IPS-NIHi11 (cell line): ENCODE results near the gene CDK7.
"Not testable (repeated sequence)": the region's sequence is repeated elsewhere in the genome, so short reads cannot be mapped to it uniquely, and the experiment has no call there.

ENCODE experiments used
- DNase-seq: peaks from one replicate; pipeline ENCODE4 v3.0.0; 2012; ENCODE audit warnings: mixed read lengths, low spot score

CDK7 gene

GRCh38 chr5:69237877-69238276 lies 3.2 kb downstream of the CDK7 start:
- no peak for DNase-seq

- no peak for DNase-seq
Observed at GRCh38 chr5:69238760-69239251, 4.1 kb downstream of the CDK7 start.

GRCh38 chr5:69242215-69242927 lies 7.7 kb downstream of the CDK7 start:
- DNase-seq, result no peak

GRCh38 chr5:69245031-69245430 lies 10.3 kb downstream of the CDK7 start:
- DNase-seq, result no peak

- DNase-seq, result no peak
Observed at GRCh38 chr5:69248019-69248418, 13.3 kb downstream of the CDK7 start.

- no peak for DNase-seq
Observed at GRCh38 chr5:69250593-69250992, 15.9 kb downstream of the CDK7 start.

GRCh38 chr5:69252437-69252836 lies 17.8 kb downstream of the CDK7 start:
- no peak for DNase-seq

- DNase-seq, result not testable (repeated sequence)
Observed at GRCh38 chr5:69255940-69256339, 21.3 kb downstream of the CDK7 start.

GRCh38 chr5:69257577-69257976 lies 22.9 kb downstream of the CDK7 start:
- no peak for DNase-seq

GRCh38 chr5:69261034-69261433 lies 26.3 kb downstream of the CDK7 start:
- DNase-seq, result no peak

GRCh38 chr5:69265931-69266330 lies 31.2 kb downstream of the CDK7 start:
- DNase-seq, result peak; percentile 66

- DNase-seq, result no peak
Observed at GRCh38 chr5:69268899-69269298, 34.2 kb downstream of the CDK7 start.

- DNase-seq, result no peak
Observed at GRCh38 chr5:69270840-69271239, 36.2 kb downstream of the CDK7 start.

GRCh38 chr5:69271376-69271775 lies 36.7 kb downstream of the CDK7 start:
- DNase-seq, result no peak

- no peak for DNase-seq
Observed at GRCh38 chr5:69275563-69275962, 40.9 kb downstream of the CDK7 start.

GRCh38 chr5:69276422-69277174 lies 41.9 kb downstream of the CDK7 start:
- DNase-seq, result no peak

GRCh38 chr5:69279517-69279916 lies 44.8 kb downstream of the CDK7 start:
- DNase-seq, result no peak

GRCh38 chr5:69281114-69281513 lies 46.4 kb downstream of the CDK7 start:
- no peak for DNase-seq

GRCh38 chr5:69284203-69284602 lies 49.5 kb downstream of the CDK7 start:
- DNase-seq, result no peak

GRCh38 chr5:69285448-69286116 lies 50.9 kb downstream of the CDK7 start:
- DNase-seq, result peak; percentile 44

- no peak for DNase-seq
Observed at GRCh38 chr5:69288069-69288468, 53.4 kb downstream of the CDK7 start.

- DNase-seq, result no peak
Observed at GRCh38 chr5:69288688-69289087, 54.0 kb downstream of the CDK7 start.

GRCh38 chr5:69292306-69292705 lies 57.6 kb downstream of the CDK7 start:
- DNase-seq, result no peak
